ENCODE measurements around the gene SAMD8. TPM values are rescaled to one million over a fixed set of nuclear protein-coding genes. Genes with fewer than 3 reads are reported as not detected.

Gene SAMD8
- 10 to 100 TPM; 55.3 to 66.3 TPM for total RNA-seq
- 45.0 TPM for polyA plus RNA-seq (ENCODE audit: insufficient read depth, low read depth, low replicate concordance)
- long read RNA-seq, donor 1, transcript SAMD8-202 (6 exons, 1,654 nt), result major isoform, 6 of 6 reads
- long read RNA-seq, donor 1, partial matches to known transcripts, result 0 of 6 reads
- long read RNA-seq, donor 1, other reads (novel, unspliced or antisense), result 0 of 6 reads
- long read RNA-seq, donor 2, partial matches to known transcripts, result 0 of 7 reads
- long read RNA-seq, donor 2, other reads (novel, unspliced or antisense), result 5 of 7 reads

GRCh38 chr10:75111365-75111906, at the start of gene SAMD8:
Gene SAMD8 (plus strand): TSS chr10:75111656. CDS start chr10:75150529, 38,873 bp downstream.
- intact Hi-C loops (cut with DNase I; ENCODE audit: low total_unique reads), result no loop called here
- no peaks in the 10 kb centered on the region for H3K27me3 ChIP-seq
- H3K9me3 ChIP-seq, result no peaks in the 10 kb centered on the region
- peak; percentile 97 for DNase-seq
- 0% methylated on average over 6 to 58 of the region's 61 CpGs for WGBS, 2 donors
- H3K36me3 ChIP-seq (ENCODE audit: low read depth, missing control alignments), result no peaks in the 10 kb centered on the region
- TF ChIP-seq POLR2A (IDR thresholded peaks at IDR 0.05) (no peak), CTCF (IDR thresholded peaks at IDR 0.05) (peak; percentile 37 to 76 (median 69))
- peak within 1 kb of the TSS; percentile 98 to 99 for H3K4me3 ChIP-seq
- peaks cover 25% of the 10 kb centered on the region for H3K4me1 ChIP-seq
- H3K27ac ChIP-seq, result peak within 1 kb of the TSS; percentile 97 to 99

- Histone ChIP-seq H3K27me3 (no peaks in the 10 kb centered on the region), H3K9me3 (no peaks in the 10 kb centered on the region), H3K4me1 (no peaks in the 10 kb centered on the region), H3K27ac (no peak overlapping the region), H3K4me3 (no peak overlapping the region), H3K36me3 (ENCODE audit: low read depth, missing control alignments) (no peaks in the 10 kb centered on the region)
- intact Hi-C loops (cut with DNase I; ENCODE audit: low total_unique reads), result no loop called here
- DNase-seq, result no peak
- TF ChIP-seq CTCF (IDR thresholded peaks at IDR 0.05), result no peak
- TF ChIP-seq POLR2A (IDR thresholded peaks at IDR 0.05), result no peak
- WGBS, 2 donors, result 86 to 90% methylated on average over 12 to 15 of the region's 15 CpGs
These were observed 49.5 kb upstream of the SAMD8 start for GRCh38 chr10:75061709-75062505.

- H3K36me3 ChIP-seq (ENCODE audit: low read depth, missing control alignments), result no peaks in the 10 kb centered on the region
- no peaks in the 10 kb centered on the region for H3K27me3 ChIP-seq
- WGBS, 2 donors, result 71 to 79% methylated on average over 8 to 10 of the region's 10 CpGs
- H3K9me3 ChIP-seq, result no peaks in the 10 kb centered on the region
- intact Hi-C loops (cut with DNase I; ENCODE audit: low total_unique reads), result no loop called here
- TF ChIP-seq POLR2A (IDR thresholded peaks at IDR 0.05) (no peak), CTCF (IDR thresholded peaks at IDR 0.05) (no peak)
- no peak overlapping the region for H3K4me3 ChIP-seq
- no peaks in the 10 kb centered on the region for H3K4me1 ChIP-seq
- DNase-seq, result no peak
- H3K27ac ChIP-seq, result no peak overlapping the region
These were observed 48.8 kb upstream of the SAMD8 start for GRCh38 chr10:75062506-75063299.

GRCh38 chr10:75063461-75064230, 47.8 kb upstream of the SAMD8 start:
- intact Hi-C loops (cut with DNase I; ENCODE audit: low total_unique reads), result no loop called here
- Histone ChIP-seq H3K4me3 (no peak overlapping the region), H3K27ac (no peak overlapping the region), H3K4me1 (no peaks in the 10 kb centered on the region), H3K27me3 (no peaks in the 10 kb centered on the region), H3K36me3 (ENCODE audit: low read depth, missing control alignments) (no peaks in the 10 kb centered on the region), H3K9me3 (no peaks in the 10 kb centered on the region)
- DNase-seq, result no peak
- TF ChIP-seq POLR2A (IDR thresholded peaks at IDR 0.05) (no peak), CTCF (IDR thresholded peaks at IDR 0.05) (no peak)
- 85 to 87% methylated on average over 8 of the region's 8 CpGs for WGBS, 2 donors
